ENCODE data around the gene TIPIN. TPM values are rescaled to one million over a fixed set of nuclear protein-coding genes. Genes with fewer than 3 reads are reported as not detected.

TIPIN gene
- total RNA-seq, 2 experiments from 2014 or later, result 3.7 to 3.9 TPM

DNA sequence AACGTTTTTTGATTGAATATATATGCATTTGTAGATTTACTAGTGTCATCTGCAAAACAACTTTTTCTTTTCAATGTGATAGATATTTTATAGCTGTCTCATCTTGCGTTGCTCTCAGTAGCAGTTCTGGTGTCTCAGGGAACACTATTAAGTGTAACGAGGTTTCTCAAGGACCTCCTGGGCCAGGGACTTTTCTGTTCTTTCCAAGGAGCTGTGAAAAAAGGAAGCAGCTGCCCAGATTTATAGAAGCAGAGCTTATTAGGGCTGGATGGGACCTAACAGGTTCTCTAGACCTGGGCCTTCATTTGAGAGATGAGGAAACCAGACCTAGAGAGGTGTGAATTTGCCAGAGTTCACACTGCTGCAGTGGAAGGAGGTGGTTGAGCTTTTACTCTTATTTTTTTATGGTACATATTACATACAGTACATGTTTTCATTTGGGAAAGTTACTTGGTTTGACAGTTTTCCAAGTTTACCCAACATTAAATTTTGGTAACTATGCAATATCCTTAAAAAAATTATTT is 46.3 kb upstream of the TIPIN start:
- ATAC-seq (ENCODE audit: poor library complexity), result no peak
- H3K9me3 Mint-ChIP-seq, result no peaks in the 10 kb centered on the region
- H3K27me3 Mint-ChIP-seq, result no peaks in the 10 kb centered on the region
- H3K36me3 ChIP-seq (ENCODE audit: insufficient read depth, low read length), result peaks cover 9% of the 10 kb centered on the region
- H3K9me3 ChIP-seq (ENCODE audit: control insufficient read depth in 1 of 2, insufficient read depth in 1 of 2, low read length in 2 of 2), result no peaks in the 10 kb centered on the region
- intact Hi-C loops (cut with DNase I, micrococcal nuclease), result loop anchor here in 1 of 2 experiments (2.0 to 5.0 kb wide), 2 partner anchors 16 to 46 kb away; partner anchors contain the start of genes MAP2K1 and TIPIN
- DNase-seq, result no peak
- H3K27ac Mint-ChIP-seq, result peak overlapping the region; percentile 79
- no peak overlapping the region for H3K27ac ChIP-seq (ENCODE audit: low read depth in 1 of 2, low read length in 2 of 2)
- TF ChIP-seq, protein P1, sequence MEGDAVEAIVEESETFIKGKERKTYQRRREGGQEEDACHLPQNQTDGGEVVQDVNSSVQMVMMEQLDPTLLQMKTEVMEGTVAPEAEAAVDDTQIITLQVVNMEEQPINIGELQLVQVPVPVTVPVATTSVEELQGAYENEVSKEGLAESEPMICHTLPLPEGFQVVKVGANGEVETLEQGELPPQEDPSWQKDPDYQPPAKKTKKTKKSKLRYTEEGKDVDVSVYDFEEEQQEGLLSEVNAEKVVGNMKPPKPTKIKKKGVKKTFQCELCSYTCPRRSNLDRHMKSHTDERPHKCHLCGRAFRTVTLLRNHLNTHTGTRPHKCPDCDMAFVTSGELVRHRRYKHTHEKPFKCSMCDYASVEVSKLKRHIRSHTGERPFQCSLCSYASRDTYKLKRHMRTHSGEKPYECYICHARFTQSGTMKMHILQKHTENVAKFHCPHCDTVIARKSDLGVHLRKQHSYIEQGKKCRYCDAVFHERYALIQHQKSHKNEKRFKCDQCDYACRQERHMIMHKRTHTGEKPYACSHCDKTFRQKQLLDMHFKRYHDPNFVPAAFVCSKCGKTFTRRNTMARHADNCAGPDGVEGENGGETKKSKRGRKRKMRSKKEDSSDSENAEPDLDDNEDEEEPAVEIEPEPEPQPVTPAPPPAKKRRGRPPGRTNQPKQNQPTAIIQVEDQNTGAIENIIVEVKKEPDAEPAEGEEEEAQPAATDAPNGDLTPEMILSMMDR (IDR thresholded peaks at IDR 0.05), result no peak
- H3K4me3 Mint-ChIP-seq, result peak overlapping the region; percentile 35
- H3K4me3 ChIP-seq (ENCODE audit: low read length), result no peak overlapping the region
- H3K4me1 Mint-ChIP-seq (ENCODE audit: low read depth), result peaks cover 85% of the 10 kb centered on the region
- CTCF ChIA-PET, result interaction anchor here (0.7 to 5.8 kb wide), 6 partner anchors 10 to 95 kb away, joined by 3 to 34 read pairs (median 6); partner anchors contain the start of genes MAP2K1 and SNAPC5
- peaks cover 55% of the 10 kb centered on the region for H3K4me1 ChIP-seq (ENCODE audit: insufficient read depth, low read length)
- no peaks in the 10 kb centered on the region for H3K27me3 ChIP-seq (ENCODE audit: control insufficient read depth in 1 of 2, insufficient read depth in 2 of 2, low read length in 2 of 2)
- POLR2A ChIA-PET, result interaction anchor here (0.5 to 2.1 kb wide), 8 partner anchors 9 to 96 kb away, joined by 3 to 11 read pairs (median 4); partner anchors contain the start of genes MAP2K1 and SNAPC5
- peaks cover 16% of the 10 kb centered on the region for H3K36me3 Mint-ChIP-seq (ENCODE audit: low read depth)

DNA sequence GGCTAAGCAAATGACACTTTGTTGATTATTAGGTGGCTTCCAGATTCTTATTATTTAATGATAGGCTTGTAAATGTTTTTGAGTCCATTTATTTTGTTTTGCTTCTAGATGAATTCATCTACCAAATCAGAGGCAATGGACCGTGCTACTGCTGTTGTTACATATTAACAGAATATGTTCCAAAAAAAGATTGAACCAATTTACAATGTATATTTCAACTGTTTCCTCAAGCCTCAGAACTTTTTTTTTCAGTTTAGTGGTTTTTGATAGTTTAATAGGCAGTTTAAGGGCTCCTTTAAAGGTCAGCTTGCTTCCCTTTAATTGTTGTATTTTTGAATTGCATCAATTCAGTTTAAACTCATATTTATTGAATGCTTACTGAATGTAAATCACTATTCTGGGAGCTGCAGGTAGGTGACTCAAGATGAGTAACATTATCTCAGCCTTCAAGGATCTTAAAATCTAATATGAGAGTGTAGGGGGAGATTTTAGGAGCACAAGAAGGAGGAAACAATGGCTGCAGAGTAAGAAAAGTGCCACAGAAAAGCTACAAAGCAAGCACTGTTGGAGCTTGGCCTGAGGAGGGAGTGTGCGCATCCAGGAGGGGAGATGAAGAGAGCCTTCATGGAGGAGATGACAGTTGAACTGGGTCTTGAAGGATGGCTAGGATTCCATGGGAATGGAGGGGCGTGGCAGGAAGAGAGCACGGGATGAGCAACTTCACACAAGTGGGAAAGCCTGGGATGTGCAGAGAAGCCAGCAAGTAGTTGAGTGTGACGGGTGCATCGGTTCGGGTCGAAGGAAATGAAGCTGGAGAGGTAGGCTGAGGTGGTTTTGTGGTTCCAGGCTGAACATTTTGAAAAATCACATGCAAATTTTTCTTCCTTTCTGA is 44.9 kb upstream of the TIPIN start:
- ChIA-PET CTCF (interaction anchor here (0.9 to 5.8 kb wide), 4 partner anchors 10 to 97 kb away, joined by 3 to 34 read pairs (median 6); partner anchors contain the start of genes MAP2K1 and SNAPC5), POLR2A (interaction anchor here (0.9 to 2.4 kb wide), 5 partner anchors 11 to 98 kb away, joined by 3 to 15 read pairs (median 8); partner anchors contain the start of gene SNAPC5)
- peak overlapping the region; percentile 79 for H3K4me3 Mint-ChIP-seq
- Histone ChIP-seq H3K9me3 (ENCODE audit: control insufficient read depth in 1 of 2, insufficient read depth in 1 of 2, low read length in 2 of 2) (no peaks in the 10 kb centered on the region), H3K27me3 (ENCODE audit: control insufficient read depth in 1 of 2, insufficient read depth in 2 of 2, low read length in 2 of 2) (no peaks in the 10 kb centered on the region), H3K27ac (ENCODE audit: low read depth in 1 of 2, low read length in 2 of 2) (no peak overlapping the region), H3K36me3 (ENCODE audit: insufficient read depth, low read length) (peaks cover 15% of the 10 kb centered on the region), H3K4me3 (ENCODE audit: low read length) (peak overlapping the region; percentile 8), H3K4me1 (ENCODE audit: insufficient read depth, low read length) (peaks cover 49% of the 10 kb centered on the region)
- DNase-seq (peak in 4 of 14 experiments; percentile 27 to 42 (median 32)), ATAC-seq (ENCODE audit: poor library complexity) (peak; percentile 71)
- intact Hi-C loops (cut with DNase I, micrococcal nuclease), result loop anchor here in 1 of 2 experiments (2.0 to 5.0 kb wide), 2 partner anchors 15 to 44 kb away; partner anchors contain the start of genes MAP2K1 and TIPIN
- peaks cover 23% of the 10 kb centered on the region for H3K36me3 Mint-ChIP-seq (ENCODE audit: low read depth)
- H3K27ac Mint-ChIP-seq, result peak overlapping the region; percentile 79
- H3K27me3 Mint-ChIP-seq, result no peaks in the 10 kb centered on the region
- H3K4me1 Mint-ChIP-seq (ENCODE audit: low read depth), result peaks cover 79% of the 10 kb centered on the region
- H3K9me3 Mint-ChIP-seq, result no peaks in the 10 kb centered on the region
- TF ChIP-seq, protein P1 (IDR thresholded peaks at IDR 0.05), result no peak

DNA sequence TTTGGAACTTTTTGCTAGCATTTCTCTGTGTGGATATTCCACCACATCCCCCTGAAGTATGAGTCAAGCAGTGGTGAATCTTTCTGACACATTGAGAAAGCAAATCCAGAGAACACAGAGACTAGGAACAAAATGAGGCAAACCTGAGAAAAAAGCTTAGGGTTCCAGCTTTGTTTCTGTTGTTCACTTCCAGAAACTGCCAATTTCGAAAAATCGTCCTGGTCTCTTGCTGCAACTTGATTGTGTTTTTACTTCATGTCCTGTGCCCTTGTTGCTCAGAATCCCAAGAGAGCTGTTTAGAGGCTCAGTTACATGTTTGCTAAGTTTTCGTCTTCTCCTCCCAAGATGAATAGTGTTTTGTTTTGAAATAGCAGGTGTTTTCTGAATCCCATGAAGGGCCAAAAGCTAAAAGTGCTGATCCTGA is 43.9 kb upstream of the TIPIN start:
- H3K9me3 Mint-ChIP-seq, result no peaks in the 10 kb centered on the region
- intact Hi-C loops (cut with DNase I, micrococcal nuclease), result loop anchor here in 1 of 2 experiments (5.0 kb wide), 1 partner anchor 43 kb away; the partner anchor contains the start of gene TIPIN

More for the DNA sequence above, 43.9 kb upstream of the TIPIN start:
- H3K27me3 Mint-ChIP-seq, result no peaks in the 10 kb centered on the region
- H3K27me3 ChIP-seq (ENCODE audit: control insufficient read depth in 1 of 2, insufficient read depth in 2 of 2, low read length in 2 of 2), result no peaks in the 10 kb centered on the region
- peak overlapping the region; percentile 34 for H3K4me3 Mint-ChIP-seq
- H3K27ac ChIP-seq (ENCODE audit: low read depth in 1 of 2, low read length in 2 of 2), result no peak overlapping the region
- ChIA-PET CTCF (interaction anchor here (1.5 to 5.8 kb wide), 2 partner anchors 11 to 13 kb away, joined by 3 to 34 read pairs; partner anchors contain the start of gene MAP2K1), POLR2A (interaction anchor here (1.8 to 2.4 kb wide), 2 partner anchors 12 to 13 kb away, joined by 5 to 15 read pairs; no protein-coding TSS in a partner anchor)
- ATAC-seq (ENCODE audit: poor library complexity) (no peak), DNase-seq (no peak)
- peaks cover 23% of the 10 kb centered on the region for H3K36me3 Mint-ChIP-seq (ENCODE audit: low read depth)
- no peaks in the 10 kb centered on the region for H3K9me3 ChIP-seq (ENCODE audit: control insufficient read depth in 1 of 2, insufficient read depth in 1 of 2, low read length in 2 of 2)
- H3K4me1 Mint-ChIP-seq (ENCODE audit: low read depth), result peaks cover 79% of the 10 kb centered on the region
- TF ChIP-seq, protein P1 (IDR thresholded peaks at IDR 0.05), result no peak
- peaks cover 15% of the 10 kb centered on the region for H3K36me3 ChIP-seq (ENCODE audit: insufficient read depth, low read length)
- peaks cover 56% of the 10 kb centered on the region for H3K4me1 ChIP-seq (ENCODE audit: insufficient read depth, low read length)
- no peak overlapping the region for H3K4me3 ChIP-seq (ENCODE audit: low read length)
- peak overlapping the region; percentile 55 for H3K27ac Mint-ChIP-seq

All from CD4-positive, alpha-beta T cell (primary cell).